Measurements from ENCODE around the gene EYS.
A peak's percentile ranks its signal among the peaks of the same experiment; 100 is the strongest.

DNA sequence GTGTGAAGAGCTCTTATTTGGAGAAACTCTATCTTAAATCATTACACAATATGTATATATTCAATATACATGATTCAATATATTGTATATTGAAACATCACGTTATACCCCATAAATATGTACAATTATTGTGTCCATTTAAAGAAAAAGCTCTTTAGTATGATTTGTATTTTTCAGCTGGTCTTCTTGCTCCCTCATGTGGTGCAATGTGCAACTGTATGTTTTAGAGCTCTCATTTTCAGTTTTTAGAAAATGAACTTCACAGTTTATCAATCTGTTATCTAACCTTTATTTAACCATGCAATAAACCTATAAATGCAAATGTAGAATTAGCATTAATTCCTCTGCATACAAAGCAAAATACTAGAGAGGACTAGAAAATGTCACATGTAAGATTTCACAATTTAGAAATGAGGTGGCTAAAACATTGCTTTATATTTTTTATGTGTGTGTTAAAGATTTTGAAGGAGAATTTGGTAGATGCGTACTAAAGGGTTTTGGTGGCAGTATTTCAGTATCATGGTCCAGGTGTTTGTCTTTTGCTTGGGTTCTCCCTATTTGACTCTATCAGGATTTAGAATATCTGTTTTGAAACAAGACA lies 1904.3 kb downstream of the EYS start:
- TF ChIP-seq, protein P1, sequence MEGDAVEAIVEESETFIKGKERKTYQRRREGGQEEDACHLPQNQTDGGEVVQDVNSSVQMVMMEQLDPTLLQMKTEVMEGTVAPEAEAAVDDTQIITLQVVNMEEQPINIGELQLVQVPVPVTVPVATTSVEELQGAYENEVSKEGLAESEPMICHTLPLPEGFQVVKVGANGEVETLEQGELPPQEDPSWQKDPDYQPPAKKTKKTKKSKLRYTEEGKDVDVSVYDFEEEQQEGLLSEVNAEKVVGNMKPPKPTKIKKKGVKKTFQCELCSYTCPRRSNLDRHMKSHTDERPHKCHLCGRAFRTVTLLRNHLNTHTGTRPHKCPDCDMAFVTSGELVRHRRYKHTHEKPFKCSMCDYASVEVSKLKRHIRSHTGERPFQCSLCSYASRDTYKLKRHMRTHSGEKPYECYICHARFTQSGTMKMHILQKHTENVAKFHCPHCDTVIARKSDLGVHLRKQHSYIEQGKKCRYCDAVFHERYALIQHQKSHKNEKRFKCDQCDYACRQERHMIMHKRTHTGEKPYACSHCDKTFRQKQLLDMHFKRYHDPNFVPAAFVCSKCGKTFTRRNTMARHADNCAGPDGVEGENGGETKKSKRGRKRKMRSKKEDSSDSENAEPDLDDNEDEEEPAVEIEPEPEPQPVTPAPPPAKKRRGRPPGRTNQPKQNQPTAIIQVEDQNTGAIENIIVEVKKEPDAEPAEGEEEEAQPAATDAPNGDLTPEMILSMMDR (IDR thresholded peaks at IDR 0.05) = peak in 1 of 3 donors; percentile 13
- TF ChIP-seq POLR2A (IDR thresholded peaks at IDR 0.05) = no peak

Measured in breast epithelium (tissue), 3 donors.